WTC11 (cell line): ENCODE results near the gene ZFAND3. TPM values are rescaled to one million over a fixed set of nuclear protein-coding genes. Genes with fewer than 3 reads are reported as not detected.

Experiments
- ATAC-seq: fragments of 200-7000 bp; cut with Tn5 transposase; 2 replicates; pipeline ENCODE4 v1.10.0; 2021; ENCODE audit warnings: mild to moderate bottlenecking, moderate library complexity
- CTCF ChIA-PET: fragments of 300-600 bp; sonication (Branson Sonifier 250); formaldehyde crosslinking; loops from one replicate; lab custom pipeline; 2021; ENCODE audit warnings: antibody characterized with exemption; lab: Charles Lee
- POLR2A ChIA-PET: fragments of 350-600 bp; sonication (Branson Sonifier 250); formaldehyde crosslinking; loops from one replicate; lab custom pipeline; 2021; ENCODE audit warnings: antibody characterized with exemption; lab: Charles Lee
- DNase-seq: peaks from one replicate; pipeline ENCODE4 v3.0.0; 2021; ENCODE audit warnings: low spot score
- H3K27ac Mint-ChIP-seq: 2 replicates; pipeline ENCODE4 v1.8.0; 2021; ENCODE audit warnings: mixed read lengths
- H3K27me3 Mint-ChIP-seq: 2 replicates; pipeline ENCODE4 v1.8.0; 2021; ENCODE audit warnings: low read depth, mild to moderate bottlenecking, moderate library complexity, mixed read lengths
- H3K36me3 Mint-ChIP-seq: 2 replicates; pipeline ENCODE4 v1.8.0; 2021; ENCODE audit warnings: mixed read lengths
- H3K4me1 Mint-ChIP-seq: 2 replicates; pipeline ENCODE4 v1.8.0; 2022; ENCODE audit warnings: mixed read lengths
- H3K4me3 Mint-ChIP-seq: 2 replicates; pipeline ENCODE4 v1.8.0; 2021; ENCODE audit warnings: mild to moderate bottlenecking, moderate library complexity, mixed read lengths
- H3K9me3 Mint-ChIP-seq: 2 replicates; pipeline ENCODE4 v1.8.0; 2021; ENCODE audit warnings: mixed read lengths
- CREM ChIP-seq: sonication (generic); formaldehyde crosslinking; IDR thresholded peaks from 2 replicates; pipeline ENCODE4 v1.8.1; 2022; ENCODE audit warnings: mild to moderate bottlenecking, missing genetic modification reagents, moderate library complexity
- CTCF ChIP-seq: fragments of 200-600 bp; IDR thresholded peaks from 2 replicates; pipeline ENCODE4 v1.8.0; 2022; ENCODE audit warnings: antibody characterized with exemption
- ETV6 ChIP-seq: sonication (generic); formaldehyde crosslinking; IDR thresholded peaks from 2 replicates; pipeline ENCODE4 v1.8.1; 2022; ENCODE audit warnings: mild to moderate bottlenecking, missing genetic modification reagents
- FOXK1 ChIP-seq: sonication (generic); formaldehyde crosslinking; IDR thresholded peaks from 2 replicates; pipeline ENCODE4 v1.8.0; 2022; ENCODE audit warnings: mild to moderate bottlenecking, moderate library complexity, missing genetic modification reagents
- GTF2I ChIP-seq: fragments of 250-450 bp; sonication (Bioruptor Pico); conservative IDR thresholded peaks from 2 replicates; pipeline ENCODE4 v1.4.0; 2021; ENCODE audit warnings: mild to moderate bottlenecking
- HMGXB4 ChIP-seq: sonication (generic); formaldehyde crosslinking; IDR thresholded peaks from 2 replicates; pipeline ENCODE4 v1.8.1; 2023; ENCODE audit warnings: mild to moderate bottlenecking, moderate library complexity, missing genetic modification reagents
- NR1H2 ChIP-seq: sonication (generic); formaldehyde crosslinking; IDR thresholded peaks from 2 replicates; pipeline ENCODE4 v1.9.0; 2021; ENCODE audit warnings: mild to moderate bottlenecking, moderate library complexity, missing genetic modification reagents
- PRRX2 ChIP-seq: fragments of 250-450 bp; sonication (Bioruptor Pico); IDR thresholded peaks from 2 replicates; pipeline ENCODE4 v1.8.0; 2021; ENCODE audit warnings: mild to moderate bottlenecking
- SMAD4 ChIP-seq: sonication (generic); formaldehyde crosslinking; IDR thresholded peaks from 2 replicates; pipeline ENCODE4 v1.8.0; 2022; ENCODE audit warnings: mild to moderate bottlenecking, missing genetic modification reagents
- SOX15 ChIP-seq: fragments of 250-450 bp; sonication (Bioruptor Pico); IDR thresholded peaks from 2 replicates; pipeline ENCODE4 v1.9.0; 2021; ENCODE audit warnings: mild to moderate bottlenecking
- SP1 ChIP-seq: sonication (generic); formaldehyde crosslinking; conservative IDR thresholded peaks from 2 replicates; pipeline ENCODE4 v1.8.1; 2022; ENCODE audit warnings: missing genetic modification reagents
- TEAD1 ChIP-seq: sonication (generic); formaldehyde crosslinking; IDR thresholded peaks from 2 replicates; pipeline ENCODE4 v1.8.0; 2022; ENCODE audit warnings: mild to moderate bottlenecking, missing genetic modification reagents
- TEAD4 ChIP-seq: sonication (generic); formaldehyde crosslinking; IDR thresholded peaks from 2 replicates; pipeline ENCODE4 v1.8.0; 2022; ENCODE audit warnings: mild to moderate bottlenecking, missing genetic modification reagents
- ZNF121 ChIP-seq: sonication (generic); formaldehyde crosslinking; IDR thresholded peaks from 2 replicates; pipeline ENCODE4 v1.8.0; 2023; ENCODE audit warnings: missing genetic modification reagents
- ZNF263 ChIP-seq: sonication (generic); formaldehyde crosslinking; IDR thresholded peaks from 2 replicates; pipeline ENCODE4 v1.8.1; 2022; ENCODE audit warnings: low read depth, mild to moderate bottlenecking, moderate library complexity, missing genetic modification reagents
- ZNF396 ChIP-seq: fragments of 250-450 bp; sonication (Bioruptor Pico); IDR thresholded peaks from 2 replicates; pipeline ENCODE4 v1.8.0; 2021; ENCODE audit warnings: mild to moderate bottlenecking, moderate library complexity, borderline replicate concordance
- ZNF512 ChIP-seq: sonication (generic); formaldehyde crosslinking; IDR thresholded peaks from 2 replicates; pipeline ENCODE4 v1.8.1; 2022; ENCODE audit warnings: missing genetic modification reagents, borderline replicate concordance
- ZNF671 ChIP-seq: fragments of 250-450 bp; sonication (Bioruptor Pico); IDR thresholded peaks from 2 replicates; pipeline ENCODE4 v1.8.0; 2021; ENCODE audit warnings: mild to moderate bottlenecking
- total RNA-seq: library from RNA; stranded (reverse); gene quantifications from 3 replicates; pipeline ENCODE4 v1.2.3, GENCODE V29; 2021
- TF ChIP-seq, protein P1 (sequence below): fragments of 250-450 bp; sonication (Bioruptor Pico); IDR thresholded peaks from 2 replicates; pipeline ENCODE4 v1.9.0; 2021; ENCODE audit warnings: mild to moderate bottlenecking

ZFAND3 gene
- total RNA-seq, 1 experiment from 2014 or later, result 50.3 TPM

DNA sequence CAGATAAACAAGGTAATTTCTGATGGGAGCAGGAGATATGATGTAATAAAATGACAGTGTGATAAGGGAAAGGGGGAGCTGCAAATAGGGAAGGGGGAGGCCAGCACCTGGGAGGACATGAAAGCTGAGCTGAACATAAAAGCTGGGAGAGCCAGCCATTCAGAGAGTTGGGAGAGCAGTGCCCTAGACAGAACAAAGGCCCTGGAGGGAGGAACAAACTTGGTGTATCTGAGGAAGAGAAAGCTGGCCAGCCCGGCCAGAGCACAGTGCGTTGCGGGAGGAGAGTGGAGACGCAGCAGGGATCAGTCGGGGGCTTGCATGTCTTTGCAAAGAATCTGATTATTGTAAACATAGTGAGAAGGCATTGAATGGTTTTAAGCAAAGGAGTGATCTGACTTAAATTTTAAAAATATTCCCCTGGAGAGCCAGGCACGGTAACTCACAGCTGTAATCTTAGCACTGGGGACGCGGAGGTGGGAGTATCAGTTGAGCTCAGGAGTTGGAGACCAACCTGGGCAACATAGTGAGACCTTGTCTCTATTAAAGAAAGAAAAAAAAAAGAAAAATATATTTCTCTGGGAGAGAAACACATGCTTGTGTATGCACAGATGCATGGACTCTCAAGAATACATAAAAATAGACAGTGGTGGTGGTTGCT is 318.2 kb downstream of the ZFAND3 start (continued):
- TF ChIP-seq CTCF, result no peak

DNA sequence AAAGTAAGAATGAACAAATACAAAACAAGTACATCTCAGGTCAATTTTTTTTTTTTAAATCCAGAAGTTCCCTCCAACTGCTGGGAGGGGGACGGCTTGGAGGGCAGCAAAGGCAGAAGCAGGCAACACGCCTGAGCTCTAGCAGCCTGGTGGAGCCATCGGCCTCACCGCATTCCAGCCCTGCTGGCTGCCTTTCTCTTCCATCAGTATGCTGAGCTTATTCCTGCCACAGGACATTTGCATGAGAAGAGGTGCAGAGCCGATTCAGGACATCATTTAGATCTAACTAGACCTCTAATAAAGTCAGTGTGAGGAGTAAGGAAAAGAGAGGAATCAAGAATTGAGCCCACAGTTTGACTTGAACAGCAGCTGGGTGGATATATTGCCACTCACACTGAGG is 318.8 kb downstream of the ZFAND3 start:
- H3K4me3 Mint-ChIP-seq, result peak overlapping the region; percentile 11; the same call in 1 of the 2 replicates
- POLR2A ChIA-PET, result no interaction called here
- DNase-seq, result peak; percentile 73

GRCh38 chr6:38141085-38141484 is 321.6 kb downstream of the ZFAND3 start:
- CTCF ChIA-PET, result interaction anchor here (0.6 kb wide), 1 partner anchor 15 kb away, joined by 4 read pairs; no protein-coding TSS in a partner anchor
- POLR2A ChIA-PET, result no interaction called here
- no peak for ATAC-seq
- TF ChIP-seq SP1 (CRISPR knock-in tag) (no peak), TEAD1 (CRISPR knock-in tag) (no peak), PRRX2 (no peak), ZNF512 (no peak), ZNF263 (CRISPR knock-in tag) (no peak), SMAD4 (CRISPR knock-in tag) (no peak), SOX15 (CRISPR knock-in tag) (no peak), HMGXB4 (no peak)

More for the DNA sequence above, 318.8 kb downstream of the ZFAND3 start:
- CTCF ChIA-PET, result interaction anchor here (0.7 to 1.6 kb wide), 13 partner anchors 14 to 484 kb away, joined by 3 to 8 read pairs (median 3); no protein-coding TSS in a partner anchor
- TF ChIP-seq NR1H2 (CRISPR knock-in tag) (no peak), FOXK1 (peak; percentile 27; the same call in 1 of the 2 replicates), TEAD1 (CRISPR knock-in tag) (peak; percentile 98), TEAD4 (peak; percentile 80; the same call in 1 of the 2 replicates), ZNF121 (CRISPR knock-in tag) (peak; percentile 83), ZNF396 (CRISPR knock-in tag) (peak; percentile 92; the same call in 1 of the 2 replicates), GTF2I (CRISPR knock-in tag) (peak; percentile 94), ZNF671 (0 out of 2 replicates have a peak, but pooled peaks have one; percentile 56), SOX15 (CRISPR knock-in tag) (no peak), CREM (CRISPR knock-in tag) (no peak), CTCF (no peak), SP1 (CRISPR knock-in tag) (no peak), ETV6 (CRISPR knock-in tag) (0 out of 2 replicates have a peak, but pooled peaks have one; percentile 27)
- TF ChIP-seq, protein P1, sequence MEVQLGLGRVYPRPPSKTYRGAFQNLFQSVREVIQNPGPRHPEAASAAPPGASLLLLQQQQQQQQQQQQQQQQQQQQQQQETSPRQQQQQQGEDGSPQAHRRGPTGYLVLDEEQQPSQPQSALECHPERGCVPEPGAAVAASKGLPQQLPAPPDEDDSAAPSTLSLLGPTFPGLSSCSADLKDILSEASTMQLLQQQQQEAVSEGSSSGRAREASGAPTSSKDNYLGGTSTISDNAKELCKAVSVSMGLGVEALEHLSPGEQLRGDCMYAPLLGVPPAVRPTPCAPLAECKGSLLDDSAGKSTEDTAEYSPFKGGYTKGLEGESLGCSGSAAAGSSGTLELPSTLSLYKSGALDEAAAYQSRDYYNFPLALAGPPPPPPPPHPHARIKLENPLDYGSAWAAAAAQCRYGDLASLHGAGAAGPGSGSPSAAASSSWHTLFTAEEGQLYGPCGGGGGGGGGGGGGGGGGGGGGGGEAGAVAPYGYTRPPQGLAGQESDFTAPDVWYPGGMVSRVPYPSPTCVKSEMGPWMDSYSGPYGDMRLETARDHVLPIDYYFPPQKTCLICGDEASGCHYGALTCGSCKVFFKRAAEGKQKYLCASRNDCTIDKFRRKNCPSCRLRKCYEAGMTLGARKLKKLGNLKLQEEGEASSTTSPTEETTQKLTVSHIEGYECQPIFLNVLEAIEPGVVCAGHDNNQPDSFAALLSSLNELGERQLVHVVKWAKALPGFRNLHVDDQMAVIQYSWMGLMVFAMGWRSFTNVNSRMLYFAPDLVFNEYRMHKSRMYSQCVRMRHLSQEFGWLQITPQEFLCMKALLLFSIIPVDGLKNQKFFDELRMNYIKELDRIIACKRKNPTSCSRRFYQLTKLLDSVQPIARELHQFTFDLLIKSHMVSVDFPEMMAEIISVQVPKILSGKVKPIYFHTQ (CRISPR knock-in tag), result 0 out of 2 replicates have a peak, but pooled peaks have one; percentile 65
- peak; percentile 86 for ATAC-seq
- no peaks in the 10 kb centered on the region for H3K36me3 Mint-ChIP-seq
- no peaks in the 10 kb centered on the region for H3K27me3 Mint-ChIP-seq
- no peaks in the 10 kb centered on the region for H3K9me3 Mint-ChIP-seq
- H3K27ac Mint-ChIP-seq, result peak overlapping the region; percentile 82
- peaks cover 60% of the 10 kb centered on the region for H3K4me1 Mint-ChIP-seq

More at GRCh38 chr6:38141085-38141484, 321.6 kb downstream of the ZFAND3 start:
- no peaks in the 10 kb centered on the region for H3K36me3 Mint-ChIP-seq
- no peak overlapping the region; the same call in 1 of the 2 replicates for H3K27ac Mint-ChIP-seq
- H3K9me3 Mint-ChIP-seq, result no peaks in the 10 kb centered on the region
- H3K4me3 Mint-ChIP-seq, result no peak overlapping the region
- no peak for DNase-seq
- peaks cover 80% of the 10 kb centered on the region for H3K4me1 Mint-ChIP-seq
- no peaks in the 10 kb centered on the region for H3K27me3 Mint-ChIP-seq
